ENCODE data around the gene ANXA4. TPM values are rescaled to one million over a fixed set of nuclear protein-coding genes. Genes with fewer than 3 reads are reported as not detected.

The ANXA4 gene
- total and polyA plus RNA-seq, 2 experiments from 2014 or later, result 6.7 to 11.5 TPM

DNA sequence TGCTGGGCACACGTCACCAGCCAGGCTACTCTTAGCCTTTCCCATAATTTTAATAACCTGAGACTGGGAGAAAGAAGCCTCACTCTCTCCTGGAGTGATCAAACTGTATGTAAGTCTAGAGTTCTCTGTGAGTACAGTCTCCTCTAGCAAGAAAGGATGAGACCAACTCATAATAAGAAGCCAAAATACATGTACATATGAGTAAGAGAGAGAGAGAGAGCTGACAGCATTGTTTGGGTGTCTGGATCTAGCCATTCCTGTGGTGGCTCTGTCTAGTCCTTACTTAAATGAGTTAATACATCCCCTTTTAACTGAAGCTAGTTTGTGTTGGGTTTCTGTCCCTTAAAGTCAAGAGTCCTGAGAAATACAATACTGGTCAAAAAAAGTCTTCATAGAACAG, 26.0 kb upstream of the ANXA4 start:
- H3K4me3 Mint-ChIP-seq, result no peak overlapping the region; the same call in 2 of the 3 replicates
- no peaks in the 10 kb centered on the region; the same call in 1 of the 3 replicates for H3K9me3 Mint-ChIP-seq
- H3K27ac Mint-ChIP-seq, result peak overlapping the region; percentile 66
- H3K36me3 Mint-ChIP-seq (ENCODE audit: low read depth), result no peaks in the 10 kb centered on the region
- H3K79me2 ChIP-seq (replicated peaks; ENCODE audit: insufficient read depth), result no peaks in the 10 kb centered on the region
- DNase-seq (ENCODE audit: low spot score), result no peak
- TF ChIP-seq EZH2 (IDR thresholded peaks at IDR 0.05; ENCODE audit: low read depth, unreplicated experiment) (no peak), POLR2AphosphoS5 (IDR thresholded peaks at IDR 0.05; ENCODE audit: low read depth) (no peak), NANOG (IDR thresholded peaks at IDR 0.05; ENCODE audit: borderline replicate concordance) (no peak), JUNB (IDR thresholded peaks at IDR 0.05; ENCODE audit: unreplicated experiment) (no peak), CREB1 (CRISPR knock-in tag; IDR thresholded peaks at IDR 0.05; ENCODE audit: low read depth) (no peak), ZNF114 (CRISPR knock-in tag; IDR thresholded peaks at IDR 0.05) (no peak), ZNF331 (CRISPR knock-in tag; IDR thresholded peaks at IDR 0.05; ENCODE audit: low read depth) (no peak), STAT1 (IDR thresholded peaks at IDR 0.05; ENCODE audit: unreplicated experiment) (no peak), EZH2phosphoT487 (IDR thresholded peaks at IDR 0.05; ENCODE audit: unreplicated experiment) (no peak)
- TF ChIP-seq, protein P1, sequence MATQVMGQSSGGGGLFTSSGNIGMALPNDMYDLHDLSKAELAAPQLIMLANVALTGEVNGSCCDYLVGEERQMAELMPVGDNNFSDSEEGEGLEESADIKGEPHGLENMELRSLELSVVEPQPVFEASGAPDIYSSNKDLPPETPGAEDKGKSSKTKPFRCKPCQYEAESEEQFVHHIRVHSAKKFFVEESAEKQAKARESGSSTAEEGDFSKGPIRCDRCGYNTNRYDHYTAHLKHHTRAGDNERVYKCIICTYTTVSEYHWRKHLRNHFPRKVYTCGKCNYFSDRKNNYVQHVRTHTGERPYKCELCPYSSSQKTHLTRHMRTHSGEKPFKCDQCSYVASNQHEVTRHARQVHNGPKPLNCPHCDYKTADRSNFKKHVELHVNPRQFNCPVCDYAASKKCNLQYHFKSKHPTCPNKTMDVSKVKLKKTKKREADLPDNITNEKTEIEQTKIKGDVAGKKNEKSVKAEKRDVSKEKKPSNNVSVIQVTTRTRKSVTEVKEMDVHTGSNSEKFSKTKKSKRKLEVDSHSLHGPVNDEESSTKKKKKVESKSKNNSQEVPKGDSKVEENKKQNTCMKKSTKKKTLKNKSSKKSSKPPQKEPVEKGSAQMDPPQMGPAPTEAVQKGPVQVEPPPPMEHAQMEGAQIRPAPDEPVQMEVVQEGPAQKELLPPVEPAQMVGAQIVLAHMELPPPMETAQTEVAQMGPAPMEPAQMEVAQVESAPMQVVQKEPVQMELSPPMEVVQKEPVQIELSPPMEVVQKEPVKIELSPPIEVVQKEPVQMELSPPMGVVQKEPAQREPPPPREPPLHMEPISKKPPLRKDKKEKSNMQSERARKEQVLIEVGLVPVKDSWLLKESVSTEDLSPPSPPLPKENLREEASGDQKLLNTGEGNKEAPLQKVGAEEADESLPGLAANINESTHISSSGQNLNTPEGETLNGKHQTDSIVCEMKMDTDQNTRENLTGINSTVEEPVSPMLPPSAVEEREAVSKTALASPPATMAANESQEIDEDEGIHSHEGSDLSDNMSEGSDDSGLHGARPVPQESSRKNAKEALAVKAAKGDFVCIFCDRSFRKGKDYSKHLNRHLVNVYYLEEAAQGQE (IDR thresholded peaks at IDR 0.05; ENCODE audit: unreplicated experiment), result no peak
- TF ChIP-seq, protein P2, sequence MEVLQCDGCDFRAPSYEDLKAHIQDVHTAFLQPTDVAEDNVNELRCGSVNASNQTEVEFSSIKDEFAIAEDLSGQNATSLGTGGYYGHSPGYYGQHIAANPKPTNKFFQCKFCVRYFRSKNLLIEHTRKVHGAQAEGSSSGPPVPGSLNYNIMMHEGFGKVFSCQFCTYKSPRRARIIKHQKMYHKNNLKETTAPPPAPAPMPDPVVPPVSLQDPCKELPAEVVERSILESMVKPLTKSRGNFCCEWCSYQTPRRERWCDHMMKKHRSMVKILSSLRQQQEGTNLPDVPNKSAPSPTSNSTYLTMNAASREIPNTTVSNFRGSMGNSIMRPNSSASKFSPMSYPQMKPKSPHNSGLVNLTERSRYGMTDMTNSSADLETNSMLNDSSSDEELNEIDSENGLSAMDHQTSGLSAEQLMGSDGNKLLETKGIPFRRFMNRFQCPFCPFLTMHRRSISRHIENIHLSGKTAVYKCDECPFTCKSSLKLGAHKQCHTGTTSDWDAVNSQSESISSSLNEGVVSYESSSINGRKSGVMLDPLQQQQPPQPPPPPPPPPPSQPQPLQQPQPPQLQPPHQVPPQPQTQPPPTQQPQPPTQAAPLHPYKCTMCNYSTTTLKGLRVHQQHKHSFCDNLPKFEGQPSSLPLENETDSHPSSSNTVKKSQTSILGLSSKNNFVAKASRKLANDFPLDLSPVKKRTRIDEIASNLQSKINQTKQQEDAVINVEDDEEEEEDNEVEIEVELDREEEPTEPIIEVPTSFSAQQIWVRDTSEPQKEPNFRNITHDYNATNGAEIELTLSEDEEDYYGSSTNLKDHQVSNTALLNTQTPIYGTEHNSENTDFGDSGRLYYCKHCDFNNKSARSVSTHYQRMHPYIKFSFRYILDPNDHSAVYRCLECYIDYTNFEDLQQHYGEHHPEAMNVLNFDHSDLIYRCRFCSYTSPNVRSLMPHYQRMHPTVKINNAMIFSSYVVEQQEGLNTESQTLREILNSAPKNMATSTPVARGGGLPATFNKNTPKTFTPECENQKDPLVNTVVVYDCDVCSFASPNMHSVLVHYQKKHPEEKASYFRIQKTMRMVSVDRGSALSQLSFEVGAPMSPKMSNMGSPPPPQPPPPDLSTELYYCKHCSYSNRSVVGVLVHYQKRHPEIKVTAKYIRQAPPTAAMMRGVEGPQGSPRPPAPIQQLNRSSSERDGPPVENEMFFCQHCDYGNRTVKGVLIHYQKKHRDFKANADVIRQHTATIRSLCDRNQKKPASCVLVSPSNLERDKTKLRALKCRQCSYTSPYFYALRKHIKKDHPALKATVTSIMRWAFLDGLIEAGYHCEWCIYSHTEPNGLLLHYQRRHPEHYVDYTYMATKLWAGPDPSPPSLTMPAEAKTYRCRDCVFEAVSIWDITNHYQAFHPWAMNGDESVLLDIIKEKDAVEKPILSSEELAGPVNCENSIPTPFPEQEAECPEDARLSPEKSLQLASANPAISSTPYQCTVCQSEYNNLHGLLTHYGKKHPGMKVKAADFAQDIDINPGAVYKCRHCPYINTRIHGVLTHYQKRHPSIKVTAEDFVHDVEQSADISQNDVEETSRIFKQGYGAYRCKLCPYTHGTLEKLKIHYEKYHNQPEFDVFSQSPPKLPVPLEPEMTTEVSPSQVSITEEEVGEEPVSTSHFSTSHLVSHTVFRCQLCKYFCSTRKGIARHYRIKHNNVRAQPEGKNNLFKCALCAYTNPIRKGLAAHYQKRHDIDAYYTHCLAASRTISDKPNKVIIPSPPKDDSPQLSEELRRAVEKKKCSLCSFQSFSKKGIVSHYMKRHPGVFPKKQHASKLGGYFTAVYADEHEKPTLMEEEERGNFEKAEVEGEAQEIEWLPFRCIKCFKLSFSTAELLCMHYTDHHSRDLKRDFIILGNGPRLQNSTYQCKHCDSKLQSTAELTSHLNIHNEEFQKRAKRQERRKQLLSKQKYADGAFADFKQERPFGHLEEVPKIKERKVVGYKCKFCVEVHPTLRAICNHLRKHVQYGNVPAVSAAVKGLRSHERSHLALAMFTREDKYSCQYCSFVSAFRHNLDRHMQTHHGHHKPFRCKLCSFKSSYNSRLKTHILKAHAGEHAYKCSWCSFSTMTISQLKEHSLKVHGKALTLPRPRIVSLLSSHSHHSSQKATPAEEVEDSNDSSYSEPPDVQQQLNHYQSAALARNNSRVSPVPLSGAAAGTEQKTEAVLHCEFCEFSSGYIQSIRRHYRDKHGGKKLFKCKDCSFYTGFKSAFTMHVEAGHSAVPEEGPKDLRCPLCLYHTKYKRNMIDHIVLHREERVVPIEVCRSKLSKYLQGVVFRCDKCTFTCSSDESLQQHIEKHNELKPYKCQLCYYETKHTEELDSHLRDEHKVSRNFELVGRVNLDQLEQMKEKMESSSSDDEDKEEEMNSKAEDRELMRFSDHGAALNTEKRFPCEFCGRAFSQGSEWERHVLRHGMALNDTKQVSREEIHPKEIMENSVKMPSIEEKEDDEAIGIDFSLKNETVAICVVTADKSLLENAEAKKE (CRISPR knock-in tag; IDR thresholded peaks at IDR 0.05), result no peak
- TF ChIP-seq, protein P3, sequence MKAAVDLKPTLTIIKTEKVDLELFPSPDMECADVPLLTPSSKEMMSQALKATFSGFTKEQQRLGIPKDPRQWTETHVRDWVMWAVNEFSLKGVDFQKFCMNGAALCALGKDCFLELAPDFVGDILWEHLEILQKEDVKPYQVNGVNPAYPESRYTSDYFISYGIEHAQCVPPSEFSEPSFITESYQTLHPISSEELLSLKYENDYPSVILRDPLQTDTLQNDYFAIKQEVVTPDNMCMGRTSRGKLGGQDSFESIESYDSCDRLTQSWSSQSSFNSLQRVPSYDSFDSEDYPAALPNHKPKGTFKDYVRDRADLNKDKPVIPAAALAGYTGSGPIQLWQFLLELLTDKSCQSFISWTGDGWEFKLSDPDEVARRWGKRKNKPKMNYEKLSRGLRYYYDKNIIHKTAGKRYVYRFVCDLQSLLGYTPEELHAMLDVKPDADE (IDR thresholded peaks at IDR 0.05), result no peak
- TF ChIP-seq, protein P4, sequence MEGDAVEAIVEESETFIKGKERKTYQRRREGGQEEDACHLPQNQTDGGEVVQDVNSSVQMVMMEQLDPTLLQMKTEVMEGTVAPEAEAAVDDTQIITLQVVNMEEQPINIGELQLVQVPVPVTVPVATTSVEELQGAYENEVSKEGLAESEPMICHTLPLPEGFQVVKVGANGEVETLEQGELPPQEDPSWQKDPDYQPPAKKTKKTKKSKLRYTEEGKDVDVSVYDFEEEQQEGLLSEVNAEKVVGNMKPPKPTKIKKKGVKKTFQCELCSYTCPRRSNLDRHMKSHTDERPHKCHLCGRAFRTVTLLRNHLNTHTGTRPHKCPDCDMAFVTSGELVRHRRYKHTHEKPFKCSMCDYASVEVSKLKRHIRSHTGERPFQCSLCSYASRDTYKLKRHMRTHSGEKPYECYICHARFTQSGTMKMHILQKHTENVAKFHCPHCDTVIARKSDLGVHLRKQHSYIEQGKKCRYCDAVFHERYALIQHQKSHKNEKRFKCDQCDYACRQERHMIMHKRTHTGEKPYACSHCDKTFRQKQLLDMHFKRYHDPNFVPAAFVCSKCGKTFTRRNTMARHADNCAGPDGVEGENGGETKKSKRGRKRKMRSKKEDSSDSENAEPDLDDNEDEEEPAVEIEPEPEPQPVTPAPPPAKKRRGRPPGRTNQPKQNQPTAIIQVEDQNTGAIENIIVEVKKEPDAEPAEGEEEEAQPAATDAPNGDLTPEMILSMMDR (conservative IDR thresholded peaks at IDR 0.05; ENCODE audit: low read depth in 2 of 2), result no peak
- no peak overlapping the region for H3K27ac ChIP-seq (ENCODE audit: low read depth)
- H3K9me2 ChIP-seq (ENCODE audit: insufficient read depth), result peaks cover 11% of the 10 kb centered on the region; the same call in 1 of the 2 replicates
- H4K20me1 ChIP-seq (replicated peaks; ENCODE audit: insufficient read depth), result no peaks in the 10 kb centered on the region
- no peak for ATAC-seq
- H3K4me3 ChIP-seq, result no peak overlapping the region
- H3K27me3 Mint-ChIP-seq (ENCODE audit: insufficient read depth, low read depth, poor library complexity), result peaks cover 2% of the 10 kb centered on the region
- H3K4me1 ChIP-seq (ENCODE audit: insufficient read depth), result peaks cover 38% of the 10 kb centered on the region
- no peaks in the 10 kb centered on the region for H3K36me3 ChIP-seq (ENCODE audit: insufficient read depth)
- peak overlapping the region; percentile 60; the same call in 1 of the 2 replicates for H3K4me2 ChIP-seq
- H3K27me3 ChIP-seq (ENCODE audit: insufficient read depth), result no peaks in the 10 kb centered on the region
- peaks cover 47% of the 10 kb centered on the region for H3K4me1 Mint-ChIP-seq
- peaks cover 6% of the 10 kb centered on the region; the same call in 1 of the 2 replicates for H3F3A ChIP-seq (replicated peaks; ENCODE audit: low read depth)
- H2AFZ ChIP-seq, result peak overlapping the region; percentile 78; the same call in 1 of the 2 replicates
